ENCODE data around the gene ERBB4.
A peak's percentile ranks its signal among the peaks of the same experiment; 100 is the strongest.

The ERBB4 gene

DNA sequence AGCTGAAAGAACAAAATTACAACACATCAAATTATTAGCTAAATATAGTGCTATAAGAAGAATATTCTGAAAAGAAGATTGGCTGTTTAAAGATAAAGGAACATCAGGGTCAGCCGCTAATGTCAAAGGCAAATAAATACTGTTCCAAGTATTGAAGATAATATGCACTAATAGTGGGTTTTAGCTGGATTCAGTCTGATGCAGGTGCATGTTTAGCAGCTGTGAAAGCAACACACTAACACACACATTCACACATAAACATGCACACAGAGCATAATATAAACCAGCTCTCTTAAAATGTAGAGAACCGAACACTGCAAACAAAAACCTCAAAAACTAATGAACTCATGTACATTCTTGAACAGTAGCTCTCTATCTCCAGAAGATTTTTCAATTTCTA is 634.6 kb downstream of the ERBB4 start:
- DNase-seq (ENCODE audit: low read depth): no peak

DNA sequence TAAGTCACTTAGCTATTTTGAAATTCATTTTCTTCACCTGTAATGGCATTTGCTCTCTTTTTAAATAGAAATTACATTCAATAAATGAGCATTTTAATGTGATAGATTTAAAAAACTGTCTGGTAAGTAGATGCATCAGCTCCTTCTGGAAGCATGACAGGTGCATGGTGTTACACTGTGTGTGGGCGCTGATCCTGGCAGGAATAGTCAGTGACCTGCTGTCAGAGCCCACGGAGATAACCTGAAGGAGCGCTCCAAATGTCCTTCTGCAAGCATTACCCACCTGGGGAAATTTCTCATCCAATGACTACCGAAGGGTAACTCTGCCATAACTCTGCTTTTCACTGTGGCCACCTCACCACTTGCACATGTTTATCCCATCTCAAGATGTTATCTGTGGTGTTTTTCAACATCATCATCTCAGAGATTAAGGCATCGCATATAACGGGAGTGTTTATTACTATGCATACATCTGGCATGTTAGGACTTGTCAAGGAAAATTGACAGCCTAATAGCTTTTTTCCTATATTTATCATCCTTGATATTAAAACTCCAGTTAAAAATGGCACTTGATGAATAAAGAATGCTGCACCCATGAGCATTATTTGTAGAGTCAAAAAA is 637.3 kb downstream of the ERBB4 start:
- DNase-seq (ENCODE audit: low read depth): no peak

DNA sequence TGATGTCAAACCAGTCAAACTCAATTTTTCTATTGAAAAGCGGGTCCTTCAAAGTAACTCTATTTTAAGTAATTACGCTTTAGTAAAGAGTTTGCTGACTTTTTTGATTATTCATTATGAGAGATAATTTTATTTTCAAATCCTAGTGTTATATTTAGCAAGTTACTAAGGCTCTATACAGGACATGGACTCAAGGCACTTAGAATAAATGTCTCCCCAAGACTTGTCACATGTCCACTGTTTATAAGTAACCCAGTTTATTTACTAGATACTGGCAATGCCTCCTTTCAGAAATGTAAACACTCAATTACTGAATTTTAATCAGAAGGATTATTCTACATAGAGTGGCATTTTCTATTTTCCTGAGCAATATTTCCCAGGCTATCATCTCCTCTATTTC is 638.1 kb downstream of the ERBB4 start:
- DNase-seq (ENCODE audit: low read depth): no peak

DNA sequence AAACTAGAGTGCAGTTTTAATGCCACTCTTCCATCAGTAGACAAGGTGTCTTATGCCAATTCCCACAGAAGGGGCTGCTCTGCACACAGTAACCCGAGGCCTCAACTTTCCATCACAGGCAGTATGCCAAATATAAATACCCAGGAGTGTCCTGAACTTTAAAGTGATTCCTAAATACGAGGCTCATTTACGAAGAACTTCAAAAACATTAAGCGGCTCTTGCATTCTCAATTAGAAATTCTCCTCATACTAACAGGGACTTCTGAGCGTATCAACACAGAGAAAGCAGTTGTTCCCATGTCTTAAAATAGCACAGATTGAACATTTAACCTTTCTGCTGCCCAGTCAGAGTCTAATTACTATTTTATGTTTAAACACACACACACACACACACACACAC is 638.6 kb downstream of the ERBB4 start:
- DNase-seq (ENCODE audit: low read depth): no peak

DNA sequence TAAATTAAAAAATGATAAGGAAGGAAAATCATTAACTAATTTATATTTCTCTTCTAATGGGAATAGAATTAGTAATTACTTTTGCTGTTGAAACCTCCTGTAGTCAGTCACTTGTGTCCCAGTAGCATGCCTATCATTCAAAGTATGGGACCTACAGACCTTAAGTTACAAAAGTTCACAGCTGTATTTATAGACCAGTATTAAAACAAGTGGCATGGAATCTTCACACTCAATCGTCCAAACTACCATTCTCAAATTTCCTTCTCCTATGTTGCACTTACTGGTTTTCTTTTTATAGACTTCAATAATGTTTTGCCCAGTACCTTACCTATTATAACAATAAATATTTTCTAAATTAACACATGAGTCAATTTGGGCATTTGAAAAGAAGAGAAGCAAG is 639.9 kb downstream of the ERBB4 start:
- DNase-seq (ENCODE audit: low read depth): no peak

DNA sequence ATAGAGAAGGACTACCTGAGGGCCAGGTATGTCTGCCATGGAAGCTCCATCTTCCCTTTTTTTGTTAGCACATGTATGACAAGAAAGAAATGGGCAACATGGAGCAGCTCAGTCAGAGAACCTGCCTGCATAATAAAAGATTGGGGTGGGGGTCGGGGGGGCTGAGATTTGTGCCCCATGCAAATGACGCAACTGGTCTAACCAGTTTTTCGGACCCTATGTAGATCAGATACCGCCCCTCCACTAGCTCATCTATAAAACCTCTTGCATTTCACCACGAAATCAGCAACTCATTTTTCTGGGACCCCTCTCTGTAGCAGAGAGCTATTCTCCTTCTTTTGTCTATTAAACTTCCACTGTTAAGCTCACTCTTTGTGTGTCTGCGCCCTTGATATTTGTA is 657.2 kb downstream of the ERBB4 start:
- DNase-seq (ENCODE audit: low read depth): no peak

DNA sequence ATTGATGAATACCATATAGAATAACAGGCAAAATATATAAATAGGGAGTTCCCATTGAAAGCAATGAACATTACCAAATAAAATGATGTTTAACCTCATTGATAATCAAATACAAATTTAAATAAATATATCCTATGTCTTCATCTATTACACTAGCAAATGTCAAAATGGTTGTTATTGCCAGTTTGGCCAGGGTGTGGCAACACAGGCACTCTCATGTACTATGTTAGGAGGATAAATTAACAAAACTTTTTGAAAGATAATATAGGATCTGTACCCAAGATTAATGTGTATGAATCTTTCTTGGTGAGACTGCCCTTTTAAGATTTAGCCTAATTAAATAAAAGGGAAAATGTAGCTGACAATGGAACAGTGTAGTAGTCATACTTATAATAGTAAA is 659.3 kb downstream of the ERBB4 start:
- DNase-seq (ENCODE audit: low read depth): peak; percentile 28

DNA sequence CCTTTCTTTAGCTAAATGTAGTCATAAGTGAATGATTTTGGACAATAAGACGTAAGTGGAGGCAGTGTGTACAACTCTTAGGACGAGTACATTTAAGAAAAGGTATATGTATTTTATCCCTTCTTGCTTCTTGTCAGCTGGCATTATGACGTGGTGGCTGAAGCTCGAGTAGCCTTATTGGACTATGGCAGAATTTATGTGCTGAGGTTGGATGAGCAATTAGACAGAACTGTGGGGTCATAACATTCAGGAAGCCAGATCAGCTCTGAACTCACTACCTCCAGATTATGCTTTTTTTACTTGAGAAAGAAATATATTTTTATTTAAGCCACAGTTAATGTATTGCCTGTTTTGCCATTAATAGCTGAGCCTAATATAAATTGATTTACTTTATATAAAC is 661.5 kb downstream of the ERBB4 start:
- DNase-seq (ENCODE audit: low read depth): peak; percentile 45

DNA sequence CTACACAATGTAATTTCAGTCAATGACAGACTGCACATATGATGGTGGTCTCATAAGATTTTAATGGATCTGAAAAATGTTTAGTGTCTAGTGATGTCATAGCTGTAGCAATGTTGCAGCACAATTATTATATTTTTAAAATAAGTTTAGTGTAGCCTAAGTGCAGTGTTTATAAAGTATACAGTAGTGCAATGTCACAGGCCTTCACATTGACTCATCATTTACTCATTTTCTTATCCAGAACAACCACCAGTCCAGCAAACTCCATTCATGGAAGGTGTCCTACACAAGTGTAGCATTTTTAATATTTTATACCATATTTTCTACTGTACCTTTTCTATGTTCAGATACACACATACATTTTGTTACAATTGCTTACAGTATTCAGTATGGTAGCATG is 663.1 kb downstream of the ERBB4 start:
- peak; percentile 35 for DNase-seq (ENCODE audit: low read depth)

DNA sequence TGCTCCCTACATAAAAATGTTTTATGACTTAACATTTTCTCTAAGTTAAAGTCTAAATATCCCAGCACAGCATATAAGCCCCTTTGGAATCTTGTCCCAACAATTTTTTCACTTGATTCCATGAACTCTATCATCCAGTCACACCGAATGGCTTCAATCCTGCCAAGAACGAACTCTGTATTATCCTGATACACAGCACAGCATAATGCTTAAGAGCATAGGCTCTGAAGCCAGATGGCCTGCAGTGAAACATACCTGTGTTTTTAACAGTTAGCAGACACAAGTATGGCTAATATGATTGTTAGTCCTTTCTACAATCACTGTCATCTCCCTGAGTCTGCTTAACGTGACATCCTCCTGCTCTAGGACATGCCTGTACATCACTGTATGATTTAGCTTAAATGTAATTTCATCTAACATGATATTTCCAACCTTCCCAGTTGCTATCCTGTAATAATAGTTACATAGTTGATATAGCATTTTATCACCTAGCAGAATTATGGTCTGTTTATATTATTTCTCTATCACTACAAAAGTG is 669.5 kb downstream of the ERBB4 start:
- DNase-seq (ENCODE audit: low read depth): no peak

DNA sequence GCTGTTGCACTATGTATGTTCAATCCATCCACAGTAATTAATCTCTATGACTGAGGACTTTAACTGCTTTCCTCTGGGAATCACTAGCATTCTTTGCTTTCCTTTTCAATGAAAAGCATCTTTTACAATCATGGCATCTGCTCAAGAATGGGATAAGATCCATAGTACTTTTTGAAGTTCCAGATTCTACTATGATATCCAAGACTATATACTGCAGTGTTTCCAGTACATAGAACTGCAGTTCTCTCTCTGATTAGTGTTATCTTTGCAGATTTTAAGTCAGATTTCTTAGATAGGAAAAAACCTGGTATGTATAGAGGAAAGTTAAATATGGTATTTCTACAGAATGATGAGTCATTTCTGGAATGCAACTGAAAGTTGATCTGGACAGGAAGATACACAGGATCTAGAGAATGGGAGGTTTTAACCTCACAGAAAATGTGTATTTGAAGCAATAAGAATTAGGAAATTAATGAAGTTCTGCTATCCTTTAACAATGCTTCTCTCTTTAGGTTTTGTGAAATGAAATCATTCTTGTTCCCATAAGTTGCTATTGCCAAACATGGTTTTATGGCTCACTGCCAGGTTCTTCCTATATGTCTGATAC is 670.7 kb downstream of the ERBB4 start:
- DNase-seq (ENCODE audit: low read depth): peak; percentile 75

DNA sequence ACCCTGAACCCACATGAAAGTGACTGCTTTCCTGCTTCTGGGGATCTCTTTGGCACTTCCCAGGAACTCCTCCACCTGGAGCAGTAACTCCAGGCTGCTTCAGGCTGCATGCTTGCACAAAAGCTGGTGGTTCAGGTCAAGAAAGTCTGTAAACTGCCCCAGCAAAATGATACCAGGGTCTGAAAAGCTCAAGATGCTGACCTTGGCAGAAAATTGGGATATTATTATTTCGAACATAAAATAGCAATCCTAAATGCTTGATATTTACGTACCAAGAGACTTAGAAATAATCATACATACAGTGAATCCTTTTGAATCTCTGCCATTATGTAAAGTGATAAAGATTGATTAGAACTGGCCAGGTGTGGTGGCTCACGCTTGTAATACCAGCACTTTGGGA is 674.3 kb downstream of the ERBB4 start:
- DNase-seq (ENCODE audit: low read depth): no peak

DNA sequence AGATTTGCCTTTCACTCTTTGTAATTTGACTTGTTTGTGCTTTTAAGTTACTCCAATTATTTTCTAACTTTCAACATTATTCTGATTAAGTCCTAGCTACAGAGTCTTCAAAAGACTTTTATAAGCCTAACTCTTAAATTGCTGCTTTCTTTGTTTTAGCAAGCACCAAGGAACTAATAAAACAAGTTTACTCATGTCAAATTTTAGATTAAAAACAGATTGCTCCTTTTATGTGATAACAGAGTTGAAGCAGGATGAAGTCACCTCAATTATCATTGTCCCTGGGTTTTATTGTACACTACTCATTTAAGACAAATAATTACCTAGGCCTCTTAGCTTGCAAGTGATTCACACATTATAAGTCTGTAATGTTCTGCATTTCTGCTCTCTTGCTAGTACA is 678.4 kb downstream of the ERBB4 start:
- DNase-seq (ENCODE audit: low read depth): no peak

DNA sequence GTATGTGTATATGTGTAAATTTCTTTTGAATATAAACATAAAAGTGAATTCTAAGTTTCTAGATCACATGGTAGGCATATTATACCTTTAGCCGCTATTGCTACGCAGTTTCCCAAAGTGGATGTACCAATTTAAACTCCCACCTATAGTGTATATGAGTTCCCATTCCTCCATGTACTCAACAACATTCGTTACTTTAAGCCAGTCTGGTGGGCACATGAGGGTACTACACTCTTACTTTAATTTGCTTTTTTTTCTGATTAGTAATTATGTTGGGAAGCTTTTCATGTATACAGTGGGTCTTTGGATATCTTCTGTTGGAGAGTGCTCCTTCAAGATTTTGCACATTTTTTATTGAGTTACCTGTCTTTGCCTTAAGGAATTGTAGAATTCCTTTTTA is 683.8 kb downstream of the ERBB4 start:
- DNase-seq (ENCODE audit: low read depth): no peak

DNA sequence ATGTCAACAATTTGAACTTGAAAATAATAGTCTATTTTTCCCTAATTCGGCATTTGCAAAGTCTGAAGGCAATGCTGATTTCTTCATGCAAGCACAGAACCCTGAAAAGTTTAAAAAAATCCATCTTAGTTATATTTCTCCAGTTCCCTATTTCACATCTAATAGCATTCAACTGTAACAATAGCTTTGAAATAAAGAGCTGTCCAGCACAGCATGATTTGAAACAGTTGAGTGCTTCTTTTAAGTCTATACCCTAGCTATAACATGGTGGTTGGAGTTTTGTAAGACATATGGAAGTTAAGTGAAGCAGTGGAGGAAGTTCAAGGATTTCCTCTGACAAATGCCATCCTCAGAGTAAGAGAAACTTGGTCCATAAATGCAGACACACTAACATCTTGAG is 691.9 kb downstream of the ERBB4 start:
- DNase-seq (ENCODE audit: low read depth): no peak

DNA sequence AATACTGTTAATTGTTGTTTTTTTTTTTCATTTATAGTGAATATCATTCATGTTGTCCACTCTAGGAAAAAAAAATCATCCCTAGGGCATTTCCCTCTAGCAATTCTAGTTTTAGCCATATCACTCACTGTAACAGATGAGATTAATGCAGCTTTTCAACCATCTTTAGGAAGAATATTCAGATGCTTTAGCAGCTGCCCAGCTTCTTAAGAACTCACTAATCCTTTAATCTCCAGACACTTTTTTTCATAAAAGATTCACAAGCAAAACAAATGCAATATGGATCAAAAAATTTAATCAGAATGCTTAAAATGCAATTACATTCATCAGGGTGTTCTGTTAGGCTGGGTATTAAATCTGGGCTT is 692.6 kb downstream of the ERBB4 start:
- DNase-seq (ENCODE audit: low read depth): no peak

DNA sequence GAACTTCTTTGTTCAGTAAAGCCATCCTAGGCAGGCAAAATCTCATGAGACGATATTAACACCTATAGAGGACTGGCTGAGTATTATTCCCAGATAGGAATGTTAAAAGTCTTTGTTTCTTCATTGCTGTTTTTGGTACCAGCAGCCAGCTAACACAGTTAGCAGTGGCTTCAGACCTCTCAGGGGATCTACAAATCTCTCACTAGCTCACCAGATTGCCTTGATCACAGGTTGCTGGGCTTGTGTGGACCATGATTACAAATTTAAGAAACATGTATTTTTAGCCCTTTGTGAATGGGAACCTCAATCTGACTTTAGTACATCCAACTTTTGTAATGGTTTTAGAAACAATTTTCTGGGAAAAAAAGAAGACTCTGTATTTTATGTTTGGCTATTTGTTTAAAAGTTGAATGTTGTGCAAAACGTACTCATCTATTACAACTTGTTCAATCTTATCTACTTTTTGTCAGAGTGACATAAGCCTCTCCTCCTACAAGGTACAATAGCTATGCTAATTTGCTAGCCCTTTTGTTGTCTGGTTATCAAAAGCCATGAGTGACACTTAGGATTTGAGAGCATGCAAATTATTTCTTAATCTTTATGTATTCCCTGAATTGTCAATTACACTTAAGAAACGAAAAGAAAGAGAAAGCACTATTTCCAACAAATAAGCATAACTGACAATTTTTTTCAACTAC is 693.1 kb downstream of the ERBB4 start:
- no peak for DNase-seq (ENCODE audit: low read depth)

DNA sequence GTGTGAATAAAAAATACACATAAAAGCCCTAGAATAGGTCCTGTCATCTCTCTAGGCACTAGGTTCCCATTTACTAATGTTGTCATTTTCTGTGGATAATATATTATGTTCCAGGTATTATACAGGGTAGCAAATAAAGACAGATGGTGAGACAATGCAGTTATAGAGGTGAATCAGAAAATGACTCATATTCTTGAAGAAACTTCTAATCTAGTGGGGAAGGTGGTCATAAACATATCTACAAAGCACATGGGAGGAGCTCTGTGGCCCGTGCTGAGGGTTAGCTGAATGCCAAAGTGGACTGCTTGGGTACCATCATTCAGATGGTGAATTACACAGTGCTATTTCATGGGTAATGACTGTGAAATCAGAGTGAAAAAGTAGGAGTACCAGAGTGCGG is 700.9 kb downstream of the ERBB4 start:
- DNase-seq (ENCODE audit: low read depth): no peak

DNA sequence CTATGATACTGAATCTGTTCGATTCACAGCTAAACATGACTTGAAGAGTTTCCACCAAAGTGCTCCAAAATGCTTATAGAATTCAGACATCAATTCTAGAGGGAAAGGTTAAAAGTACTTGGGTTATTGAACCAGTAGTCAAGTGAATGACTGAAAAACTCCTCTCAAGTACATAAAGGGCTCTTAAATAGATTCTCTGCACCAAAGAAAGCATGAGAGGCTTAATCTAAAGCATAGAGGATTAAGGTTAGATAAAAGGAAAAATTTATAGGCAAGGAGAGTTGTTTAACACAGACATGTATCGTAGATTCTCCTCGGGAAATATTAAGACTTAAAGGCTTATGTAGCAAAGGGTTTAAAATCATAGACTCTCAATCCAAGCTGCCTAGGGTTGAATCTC is 701.4 kb downstream of the ERBB4 start:
- no peak for DNase-seq (ENCODE audit: low read depth)

DNA sequence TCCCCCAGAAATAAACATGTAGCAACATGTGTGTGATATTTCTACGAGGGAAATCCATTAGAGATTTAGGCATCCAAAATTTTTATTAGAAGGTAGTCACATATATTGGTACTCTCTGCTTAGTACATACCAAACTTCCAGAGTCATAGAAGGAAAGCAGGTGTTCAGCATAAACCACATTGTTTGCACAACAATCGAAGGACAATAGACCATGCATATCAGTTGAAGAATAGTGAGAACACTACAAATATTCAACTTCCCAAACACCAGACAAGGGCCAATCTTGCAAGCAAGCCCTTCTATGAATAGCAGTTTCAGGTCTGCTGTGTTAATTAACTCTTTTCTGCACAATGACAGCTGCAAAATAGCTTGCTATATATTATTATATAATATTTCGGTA is 702.2 kb downstream of the ERBB4 start:
- DNase-seq (ENCODE audit: low read depth): no peak

DNA sequence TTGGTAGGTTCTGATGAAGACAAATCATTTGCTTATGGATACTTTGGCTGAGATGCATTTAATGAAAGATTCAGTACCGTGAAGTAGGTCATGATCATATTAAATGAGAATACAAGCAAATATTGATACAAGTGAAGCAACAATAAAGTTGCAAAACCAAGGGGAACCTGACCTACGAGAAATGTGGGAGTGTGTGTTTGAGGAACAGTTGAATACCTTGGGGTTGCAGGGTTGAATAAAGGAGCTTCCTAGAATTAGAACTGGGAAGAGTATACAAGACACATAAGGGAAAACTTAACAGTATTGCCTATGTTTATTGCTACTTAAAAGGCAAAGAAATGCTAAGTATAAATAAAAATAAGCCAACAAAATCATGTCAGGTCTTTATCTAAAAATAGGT is 702.9 kb downstream of the ERBB4 start:
- DNase-seq (ENCODE audit: low read depth): no peak

DNA sequence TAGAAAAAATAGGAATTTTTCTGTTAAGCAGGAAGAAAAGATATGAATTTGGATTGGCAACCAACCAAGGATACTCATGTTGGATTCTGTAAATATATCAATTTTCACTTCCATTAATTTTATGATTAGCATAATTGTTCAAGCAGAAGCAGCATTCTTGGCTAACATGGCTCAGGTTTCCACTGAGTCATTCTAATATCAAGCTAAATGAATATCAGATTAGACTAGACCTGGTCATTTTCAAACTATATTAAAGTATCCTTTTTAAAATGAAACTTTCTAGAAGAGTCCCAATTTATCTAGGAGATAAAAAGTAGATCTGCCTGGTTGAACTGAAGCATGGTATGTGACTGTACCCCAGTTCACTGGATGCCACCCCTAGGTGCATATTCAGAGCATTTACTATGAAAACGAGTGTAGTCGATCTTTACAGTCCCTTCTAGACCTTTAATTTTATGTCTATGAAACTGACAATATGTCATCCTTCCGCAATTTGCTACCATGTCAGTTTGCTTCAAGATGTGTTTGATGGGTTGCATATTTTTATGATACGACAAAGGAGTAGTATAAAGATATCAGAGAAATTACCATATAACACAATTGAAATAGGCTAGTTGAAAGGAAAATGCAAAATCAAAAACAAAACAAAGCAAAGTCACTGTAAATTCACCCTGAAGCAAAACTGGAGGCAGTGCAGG is 704.9 kb downstream of the ERBB4 start:
- no peak for DNase-seq (ENCODE audit: low read depth)

DNA sequence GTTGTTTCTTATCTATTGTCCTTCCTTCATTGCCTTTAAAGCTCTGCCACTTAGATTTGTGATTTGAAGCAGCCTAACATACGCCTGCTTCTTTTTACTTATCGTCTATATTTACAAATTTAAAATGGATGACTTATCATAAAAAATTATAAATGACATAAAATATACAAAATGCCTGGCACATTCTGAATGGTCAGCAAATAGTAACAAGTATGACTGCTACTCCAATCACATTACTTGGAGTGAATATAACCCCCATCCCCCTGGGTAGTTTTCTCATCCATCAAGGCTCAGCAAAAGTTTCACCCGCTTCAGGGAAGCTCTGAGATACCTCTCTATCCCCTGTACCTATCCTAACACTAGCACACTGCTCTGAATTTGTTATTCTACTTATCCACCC is 708.9 kb downstream of the ERBB4 start:
- DNase-seq (ENCODE audit: low read depth): no peak

Data from iris pigment epithelial cell (primary cell).